Skin epidermis (tissue), 12 donors: Measurements from ENCODE around the gene C4orf50.

Source experiments
- H3K27ac ChIP-seq, 21 experiments: fragments of 200-600 bp; sonication (generic) in 11 of 21; one replicate each; pipeline ENCODE4 v1.5.0; 2020; ENCODE audit warnings: mild to moderate bottlenecking in 3 of 21, inconsistent platforms in 2 of 21, moderate library complexity in 2 of 21
- H3K4me3 ChIP-seq, 7 experiments: fragments of 200-600 bp; sonication (generic) in 2 of 7; one replicate each; pipeline ENCODE4 v1.5.0; 2020; ENCODE audit warnings: inconsistent platforms in 2 of 7, mild to moderate bottlenecking in 2 of 7, moderate library complexity in 1 of 7

The C4orf50 gene

DNA sequence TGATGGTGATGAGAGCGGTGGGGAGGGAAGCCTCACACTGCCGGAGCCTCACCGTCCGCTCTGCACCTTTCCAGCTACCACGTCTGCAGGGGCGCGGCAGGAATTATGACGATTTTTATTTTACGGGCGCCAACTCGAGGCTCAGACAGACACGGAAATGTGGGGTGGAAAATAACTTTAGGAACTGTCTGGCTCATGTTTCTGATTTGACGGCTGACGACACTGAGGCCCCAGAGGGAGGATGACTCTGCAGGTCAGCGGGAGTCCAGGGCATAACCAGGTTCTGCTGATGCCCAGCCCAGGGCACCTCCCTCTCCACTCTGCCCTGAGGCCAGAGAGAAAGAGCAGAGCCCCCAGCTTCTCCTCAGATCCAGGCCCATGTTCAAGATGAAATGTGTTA, 43.9 kb downstream of the C4orf50 start:
- Histone ChIP-seq H3K4me3 (no peak overlapping the region), H3K27ac (no peak overlapping the region)

DNA sequence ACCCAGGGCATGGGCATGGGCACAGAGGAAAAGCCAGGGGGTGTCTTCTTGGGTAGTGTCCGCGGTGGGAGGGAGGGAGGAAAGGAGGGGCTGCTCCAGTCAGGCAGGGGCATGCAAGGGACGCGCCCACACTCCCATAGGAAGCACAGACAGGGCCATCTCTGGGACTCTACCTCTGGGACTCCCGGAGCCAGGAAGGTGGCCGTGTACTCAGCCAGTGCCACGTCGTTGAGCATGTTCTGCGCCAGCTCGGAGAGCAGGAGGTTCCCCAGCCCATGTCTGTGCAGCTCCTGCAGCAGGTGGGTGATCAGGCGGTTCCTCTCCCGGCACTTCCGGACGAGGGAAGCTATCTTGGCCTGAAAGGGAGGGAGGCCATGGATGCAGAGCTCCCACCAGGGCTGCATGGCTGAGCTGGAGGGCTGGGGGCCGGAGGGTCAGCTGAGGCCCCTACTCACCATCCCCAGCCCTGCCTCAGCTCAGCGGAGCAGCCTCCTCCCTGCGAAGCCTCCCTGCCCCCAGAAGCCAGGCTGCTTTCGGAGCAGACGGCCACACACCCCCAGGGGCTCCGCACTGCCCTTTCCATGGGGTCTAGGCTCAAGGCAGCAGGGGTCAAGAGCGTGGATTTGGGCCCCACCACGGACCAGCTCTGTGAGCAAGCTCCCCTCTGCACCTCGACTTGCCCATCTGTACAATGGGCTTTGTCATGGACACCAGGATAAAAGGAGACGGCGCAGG, 44.6 kb downstream of the C4orf50 start:
- no peak overlapping the region for H3K4me3 ChIP-seq
- H3K27ac ChIP-seq, result no peak overlapping the region

DNA sequence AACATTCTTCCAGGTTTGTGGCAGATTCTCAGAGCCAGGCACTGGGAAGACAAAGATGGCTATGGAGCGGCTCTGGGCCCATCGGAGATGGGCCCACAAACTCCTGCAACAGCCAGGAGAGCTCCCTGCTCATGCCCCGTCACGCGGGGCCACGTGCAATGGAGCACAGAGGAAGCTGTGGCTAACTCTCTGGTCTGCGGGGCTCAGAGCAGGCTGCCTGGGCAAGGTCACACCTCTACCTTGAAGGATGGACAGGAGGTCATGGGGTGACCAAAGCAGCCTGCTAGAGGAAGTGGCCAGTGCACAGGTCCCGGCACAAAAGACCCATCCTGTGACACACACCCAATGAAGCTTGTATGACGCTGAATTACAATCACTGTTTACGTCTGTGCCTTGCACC, 45.2 kb downstream of the C4orf50 start:
- no peak overlapping the region for H3K4me3 ChIP-seq
- no peak overlapping the region for H3K27ac ChIP-seq

DNA sequence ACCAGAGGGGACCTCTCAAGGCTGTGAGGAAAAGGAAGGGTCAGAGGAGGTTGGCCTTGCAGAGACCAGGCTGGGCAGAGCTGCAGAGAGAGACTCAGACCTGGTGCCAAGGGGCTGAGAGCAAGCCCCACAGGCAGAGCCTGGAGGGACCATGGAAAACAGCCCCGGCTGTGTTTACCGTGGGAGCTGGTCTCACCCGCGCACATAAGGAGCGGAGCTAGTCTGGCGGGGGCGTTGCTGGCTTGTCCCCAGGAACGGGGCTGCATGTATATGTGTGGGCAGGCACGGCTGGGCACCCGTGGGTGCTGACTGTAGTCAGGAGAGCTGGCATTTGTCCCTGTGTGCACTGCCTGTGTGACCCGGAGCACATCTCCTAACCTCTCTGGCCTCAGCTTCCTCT, 45.7 kb downstream of the C4orf50 start:
- H3K27ac ChIP-seq, result no peak overlapping the region
- no peak overlapping the region for H3K4me3 ChIP-seq

DNA sequence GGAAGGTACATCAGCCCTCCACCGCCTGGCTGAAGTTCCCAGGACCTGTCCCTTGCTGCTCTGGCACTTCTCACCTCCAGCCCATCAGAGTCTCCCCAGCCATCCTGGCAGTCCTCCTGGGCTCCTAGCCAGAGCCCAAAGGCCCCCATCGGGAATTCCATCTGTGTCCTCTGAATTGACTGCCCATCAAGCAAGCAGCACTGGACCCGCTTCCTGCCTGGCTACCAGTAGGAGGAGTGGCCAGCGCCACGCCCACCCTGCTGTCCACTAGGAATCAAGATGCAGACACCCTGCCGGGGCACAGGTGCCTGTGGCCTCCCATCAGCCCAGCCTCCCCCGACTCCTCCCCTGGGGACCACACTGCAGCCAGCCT, 47.2 kb downstream of the C4orf50 start:
- no peak overlapping the region for H3K27ac ChIP-seq
- no peak overlapping the region for H3K4me3 ChIP-seq

DNA sequence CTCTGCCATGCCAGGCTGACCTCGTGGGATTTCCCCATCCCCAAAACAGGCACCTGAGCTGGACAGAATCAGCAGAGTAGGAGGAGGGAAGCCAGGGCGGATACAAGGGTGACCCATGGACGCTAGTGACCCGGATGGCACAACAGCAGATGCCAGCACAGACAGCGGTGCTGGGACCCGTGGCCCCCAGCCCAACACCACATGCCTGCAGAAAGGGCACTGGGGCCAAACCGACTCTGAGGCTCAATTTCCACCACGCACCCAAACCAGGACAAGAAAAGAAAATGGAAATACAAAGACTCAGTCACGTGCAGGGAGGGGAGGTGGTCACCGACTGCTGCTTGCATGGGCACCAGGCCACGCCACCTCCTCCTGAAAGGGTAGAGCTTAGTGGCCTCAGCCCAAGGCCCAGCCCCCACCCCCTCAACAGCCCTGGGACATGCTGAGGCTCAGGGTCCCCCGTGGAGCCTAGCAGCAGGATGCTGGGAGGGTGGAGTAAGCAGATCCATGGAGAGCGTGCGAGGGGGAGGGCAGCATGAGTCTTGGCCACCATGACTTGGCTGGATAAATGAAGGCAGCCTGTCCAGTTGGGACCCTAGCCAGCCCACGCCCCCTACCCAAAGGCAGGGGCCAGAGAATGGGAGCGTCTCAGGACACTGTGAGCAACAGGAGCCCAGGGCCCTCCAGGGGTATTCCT, 47.7 kb downstream of the C4orf50 start:
- Histone ChIP-seq H3K4me3 (no peak overlapping the region), H3K27ac (no peak overlapping the region)

DNA sequence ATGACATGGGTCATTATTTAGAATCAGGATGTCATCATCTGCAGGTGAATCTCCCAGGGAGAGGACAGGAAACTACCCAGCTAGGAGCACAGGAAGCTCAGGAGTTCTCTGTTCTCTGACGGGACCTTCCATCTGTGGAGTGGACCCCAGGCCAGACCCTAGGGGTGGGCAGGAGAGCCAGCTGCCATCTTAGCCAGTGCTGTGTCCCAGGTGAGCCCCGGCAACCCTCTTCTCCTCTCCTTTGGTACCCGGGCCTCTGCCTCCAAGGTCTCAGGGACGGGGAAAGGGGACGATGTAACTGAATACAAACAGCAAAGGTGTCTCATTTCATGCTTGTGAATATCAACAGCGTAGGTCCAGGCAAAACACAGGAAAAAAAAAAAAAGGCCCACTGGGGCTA, 48.5 kb downstream of the C4orf50 start:
- Histone ChIP-seq H3K27ac (no peak overlapping the region), H3K4me3 (no peak overlapping the region)

DNA sequence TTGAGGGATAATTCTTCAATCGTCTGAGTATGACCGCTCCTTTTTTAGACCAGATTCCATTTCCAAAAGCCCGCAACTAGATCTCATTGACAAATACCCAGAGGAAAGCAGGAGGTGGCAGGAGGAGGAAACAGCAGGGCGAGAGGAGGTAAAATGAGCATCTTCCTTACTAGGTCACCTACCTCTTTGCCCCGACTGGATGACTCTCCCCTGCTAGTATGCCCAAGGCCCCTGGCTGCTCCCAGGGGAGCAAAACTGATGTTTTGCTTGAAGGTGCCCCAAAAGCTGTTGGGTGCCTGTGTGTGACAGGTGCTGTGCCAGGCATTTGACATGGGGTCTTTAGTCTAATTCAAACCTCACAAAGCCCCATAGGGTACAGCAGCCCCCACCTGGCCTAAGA, 48.9 kb downstream of the C4orf50 start:
- Histone ChIP-seq H3K27ac (no peak overlapping the region), H3K4me3 (no peak overlapping the region)

DNA sequence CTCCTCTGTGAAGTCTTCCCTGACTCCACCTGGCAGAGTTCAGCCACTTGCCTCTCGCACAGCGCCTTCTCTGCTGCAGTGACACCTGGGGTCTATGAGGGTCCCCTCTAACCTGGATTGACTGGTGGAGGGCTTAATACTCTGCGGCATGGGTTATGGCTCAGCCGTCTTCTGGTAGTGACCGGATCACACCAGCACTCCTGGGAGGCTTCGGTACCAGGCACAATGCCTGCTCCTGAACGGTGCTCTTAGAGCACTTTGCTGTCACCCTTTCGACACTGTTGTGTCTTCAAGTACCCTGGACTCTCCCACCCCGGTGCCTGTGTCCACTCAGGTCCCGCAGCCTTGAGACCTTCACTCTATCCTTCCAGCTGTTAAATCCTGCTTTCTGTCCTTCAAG, 50.0 kb downstream of the C4orf50 start:
- H3K4me3 ChIP-seq, result no peak overlapping the region
- no peak overlapping the region for H3K27ac ChIP-seq

DNA sequence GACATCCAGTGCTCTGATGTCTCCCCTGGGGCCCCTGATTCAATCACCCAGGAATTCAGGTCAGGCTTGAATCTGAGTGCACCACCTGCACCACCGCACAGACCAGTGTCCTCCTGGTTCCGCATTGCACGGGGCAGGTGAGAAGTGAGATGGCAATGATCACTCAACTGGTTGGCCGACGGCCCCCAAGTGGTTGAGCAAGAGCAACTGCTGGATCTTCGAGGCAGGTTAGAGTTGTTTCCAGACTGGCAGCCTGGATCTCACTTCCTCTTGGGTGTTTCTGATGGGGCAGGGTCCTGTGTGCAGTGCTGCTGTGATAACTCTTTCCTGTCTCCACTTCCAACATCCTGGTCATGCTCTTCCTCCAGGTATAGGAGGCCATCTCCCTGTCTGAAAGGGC, 50.4 kb downstream of the C4orf50 start:
- Histone ChIP-seq H3K27ac (no peak overlapping the region), H3K4me3 (no peak overlapping the region)

DNA sequence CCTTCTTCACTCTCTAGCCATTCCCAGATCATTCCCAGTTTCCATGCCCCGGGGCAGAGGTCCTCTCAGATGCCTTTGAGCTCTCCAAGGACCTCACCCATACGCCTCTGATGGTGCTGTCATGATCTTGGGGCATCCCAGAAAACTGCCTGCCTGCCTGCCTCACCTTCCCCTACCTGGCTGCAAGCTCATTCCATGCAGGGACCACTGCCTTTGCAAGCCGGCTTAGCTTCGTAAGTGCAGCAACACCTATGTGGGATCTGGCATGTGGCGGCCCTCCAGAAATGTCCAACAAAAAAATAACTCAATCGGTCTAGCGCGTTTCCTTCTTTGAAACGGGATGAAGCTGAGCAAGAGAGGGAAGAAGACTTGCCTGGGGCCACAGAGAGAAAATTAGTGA, 53.0 kb downstream of the C4orf50 start:
- no peak overlapping the region for H3K4me3 ChIP-seq
- H3K27ac ChIP-seq, result no peak overlapping the region

DNA sequence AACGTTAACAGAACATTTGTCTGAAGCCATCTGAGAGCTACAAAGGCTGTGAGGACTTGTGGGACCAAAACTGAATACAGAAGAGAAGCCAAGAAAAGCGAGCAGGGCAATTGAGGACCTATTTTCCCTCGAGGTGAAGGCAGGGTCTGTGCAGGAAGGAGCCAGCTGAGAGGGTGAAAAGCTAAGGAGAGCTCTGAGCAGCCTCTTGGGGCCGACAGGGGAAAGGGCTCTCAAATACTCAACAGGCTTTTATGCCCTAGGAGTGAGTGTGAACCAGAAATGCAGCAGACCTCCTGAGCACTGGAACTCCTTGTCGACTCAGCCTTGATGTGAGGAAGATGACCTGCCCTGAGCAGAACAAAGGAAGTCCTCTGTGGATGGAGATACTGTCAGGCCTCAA, 54.2 kb downstream of the C4orf50 start:
- no peak overlapping the region for H3K27ac ChIP-seq

DNA sequence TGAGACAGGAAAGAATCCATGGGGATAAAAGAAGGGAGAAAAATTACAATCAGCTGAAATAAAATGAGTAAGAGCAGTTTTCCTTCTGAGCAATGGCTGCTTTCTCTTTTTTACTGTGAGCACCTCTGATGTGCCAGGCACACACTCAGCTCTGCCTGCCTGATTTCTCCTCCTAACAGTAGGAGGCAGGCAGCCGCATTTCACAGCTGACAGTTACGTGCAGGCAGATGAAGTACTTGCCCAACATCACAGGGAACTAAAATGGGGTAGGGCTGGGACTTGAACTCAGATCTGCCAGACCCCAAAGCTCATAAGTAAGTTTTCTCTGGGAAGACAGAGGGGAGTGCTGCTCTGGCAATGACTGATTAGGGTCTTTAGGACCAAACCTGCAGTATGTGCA, 54.6 kb downstream of the C4orf50 start:
- H3K4me3 ChIP-seq, result no peak overlapping the region
- no peak overlapping the region for H3K27ac ChIP-seq

More for the DNA sequence above, 54.2 kb downstream of the C4orf50 start:
- H3K4me3 ChIP-seq, result no peak overlapping the region

DNA sequence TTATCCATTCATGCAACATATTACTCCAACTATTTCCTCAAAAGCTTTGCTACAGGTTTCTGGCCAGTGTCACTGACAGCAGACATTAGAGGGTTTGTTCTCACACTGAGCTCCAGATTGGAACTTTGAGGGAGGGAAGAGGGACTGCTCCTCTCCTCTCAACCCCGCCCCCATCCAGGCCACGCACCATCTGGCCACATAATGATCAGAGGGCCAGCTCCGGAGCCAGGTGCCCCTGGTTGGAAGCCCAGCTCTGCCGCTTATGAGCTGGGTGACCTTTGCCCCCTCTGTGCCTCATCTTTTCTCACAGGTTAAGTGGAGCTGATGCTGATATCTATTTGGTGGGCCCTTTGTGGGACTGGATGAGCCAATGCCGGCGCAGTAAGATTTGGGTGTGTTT, 55.8 kb downstream of the C4orf50 start:
- no peak overlapping the region for H3K4me3 ChIP-seq
- no peak overlapping the region for H3K27ac ChIP-seq

DNA sequence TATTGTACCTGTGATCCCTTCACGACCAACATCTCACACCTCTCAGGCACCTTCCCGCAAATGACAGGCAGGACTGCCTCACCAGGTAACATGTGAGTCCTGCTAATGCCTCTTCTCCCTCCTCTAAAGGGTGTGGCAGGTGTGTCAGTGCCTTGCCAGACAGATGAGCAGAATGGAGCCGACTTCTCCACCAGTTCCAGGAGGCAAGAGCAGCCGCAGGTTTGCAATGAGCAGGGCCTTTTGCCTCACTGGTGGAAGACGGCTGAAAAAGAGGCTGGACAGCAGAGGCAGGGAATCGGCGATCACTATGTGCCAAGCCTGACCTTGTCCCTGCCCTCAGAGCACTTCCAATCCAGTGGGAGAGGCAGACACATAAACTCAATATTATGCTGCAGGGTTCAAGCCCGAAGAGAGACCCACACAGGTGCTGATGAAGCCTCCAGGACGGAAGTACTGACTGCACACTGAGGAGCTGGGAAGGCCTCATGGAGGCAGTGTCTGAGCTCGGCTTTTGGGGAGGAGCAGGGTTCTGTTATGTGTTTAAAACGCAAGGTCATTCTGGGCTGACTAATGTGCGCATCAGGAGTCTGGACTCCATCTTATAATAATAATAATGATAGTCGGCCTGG, 57.9 kb downstream of the C4orf50 start:
- H3K27ac ChIP-seq, result no peak overlapping the region
- H3K4me3 ChIP-seq, result no peak overlapping the region

DNA sequence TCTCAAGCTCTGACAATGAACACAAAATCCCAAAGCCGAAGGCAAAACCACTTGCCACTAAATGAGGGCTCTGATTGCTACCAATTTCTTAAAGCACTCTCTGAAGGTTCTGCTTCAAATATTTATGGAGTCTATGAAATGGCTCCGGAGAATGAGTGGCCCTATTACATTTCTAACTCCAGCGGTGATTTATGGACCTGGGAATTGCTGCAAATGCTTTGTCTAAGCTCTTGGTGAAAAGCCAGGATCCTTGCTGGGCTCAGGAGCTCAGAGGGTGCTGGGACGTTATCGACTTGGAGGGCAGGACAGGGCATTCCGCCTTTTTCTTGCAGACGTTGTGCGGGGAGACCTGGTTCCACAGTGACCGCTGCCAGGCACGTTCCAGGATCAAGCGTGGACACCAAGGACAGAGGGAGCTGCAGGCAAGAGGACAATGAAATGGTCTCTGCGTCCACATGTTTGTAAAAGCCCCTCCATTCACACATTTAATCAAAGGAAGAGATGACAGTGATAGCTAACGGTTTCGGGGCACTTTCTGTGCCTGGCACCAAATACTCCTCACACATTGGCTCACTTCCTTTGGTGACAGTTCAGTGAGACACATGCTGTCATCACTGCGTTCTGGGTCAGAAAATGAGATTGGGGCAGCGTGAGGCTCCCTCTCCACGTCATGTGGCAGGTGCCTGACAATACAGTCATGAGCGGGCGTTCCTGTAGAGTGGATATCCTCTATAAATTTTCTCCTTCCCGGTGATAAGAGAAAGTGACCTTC, 58.8 kb downstream of the C4orf50 start:
- no peak overlapping the region for H3K4me3 ChIP-seq
- no peak overlapping the region for H3K27ac ChIP-seq

DNA sequence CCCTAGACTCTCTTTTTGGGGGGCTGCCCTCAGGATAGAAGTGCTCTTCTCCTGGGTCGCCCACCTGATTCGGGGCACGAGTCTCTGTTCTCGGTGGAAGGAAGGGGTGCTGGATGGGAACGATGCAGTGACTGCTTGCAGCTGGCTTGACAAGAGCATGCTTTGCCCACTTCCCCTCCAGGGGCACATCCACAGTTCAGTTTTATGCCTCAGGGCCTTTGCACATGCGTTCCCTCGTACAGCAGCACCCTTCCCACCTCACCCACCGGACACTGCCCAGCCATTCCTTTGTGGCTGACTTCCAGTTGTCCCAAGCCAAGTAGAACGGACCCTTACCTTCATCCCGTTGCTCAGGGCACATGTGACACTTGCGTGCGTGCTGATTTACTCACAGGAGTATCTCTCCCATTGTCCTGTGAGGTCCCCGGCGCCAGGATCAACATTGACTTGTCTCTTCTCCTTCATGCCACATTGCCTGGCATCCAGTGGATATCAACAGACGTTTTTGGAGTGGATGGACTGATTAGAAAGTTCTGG, 60.0 kb downstream of the C4orf50 start:
- Histone ChIP-seq H3K27ac (no peak overlapping the region), H3K4me3 (no peak overlapping the region)

DNA sequence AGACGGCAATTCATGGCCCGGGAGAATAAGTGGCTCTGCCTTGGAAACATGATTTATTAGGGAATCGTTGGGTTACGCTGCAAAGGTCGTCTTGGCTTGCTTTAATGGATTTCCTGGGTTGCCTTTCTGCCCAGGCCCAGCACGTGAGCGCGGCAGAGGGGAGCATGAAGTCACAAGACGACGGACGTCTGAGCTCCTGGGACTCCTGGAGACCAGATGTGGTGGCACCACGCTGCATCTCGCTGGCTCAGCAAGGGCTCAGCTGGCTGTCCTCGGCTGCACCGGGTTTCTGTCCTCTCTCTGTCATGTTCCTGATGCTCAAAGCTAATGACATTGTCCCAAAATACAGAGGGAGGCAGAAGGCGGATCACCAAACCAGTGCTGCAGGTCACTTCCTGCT, 61.2 kb downstream of the C4orf50 start:
- no peak overlapping the region for H3K4me3 ChIP-seq
- H3K27ac ChIP-seq, result no peak overlapping the region

DNA sequence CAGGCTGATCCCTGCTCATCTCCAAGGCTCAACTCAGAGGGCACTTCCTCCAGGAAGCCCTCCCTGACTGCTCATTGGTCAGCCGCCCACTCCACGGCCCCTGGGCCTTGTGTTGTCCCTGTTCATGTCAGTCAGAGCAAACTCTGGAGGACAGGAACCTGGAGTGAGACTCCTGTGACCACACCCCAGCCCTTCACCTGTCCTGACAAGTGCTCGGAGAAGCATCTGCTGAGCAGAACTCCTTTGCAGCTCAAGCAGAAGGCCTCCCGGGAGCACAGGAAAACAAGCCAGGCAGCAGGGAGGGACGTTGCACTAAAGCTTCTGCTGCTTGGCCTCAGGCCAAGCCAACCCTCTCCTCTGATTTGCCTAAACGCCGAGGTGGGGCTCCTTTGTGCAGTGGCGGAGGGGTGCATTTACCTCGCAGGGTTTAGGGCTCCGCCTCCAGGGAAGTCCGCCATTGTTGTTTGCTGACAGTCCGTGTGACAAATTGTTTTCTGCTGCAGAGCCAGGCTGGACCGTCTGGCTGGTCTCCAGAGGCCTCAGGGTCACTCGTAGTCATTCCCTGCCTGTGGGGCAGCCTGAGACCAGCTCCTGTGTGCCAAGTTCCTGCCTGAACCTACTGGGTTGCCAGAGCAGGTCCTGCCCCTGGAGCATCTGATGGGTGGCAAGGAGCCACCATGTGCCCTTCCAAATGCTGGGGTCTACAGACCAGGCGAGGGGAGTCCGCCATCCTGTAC, 61.8 kb downstream of the C4orf50 start:
- Histone ChIP-seq H3K27ac (no peak overlapping the region), H3K4me3 (no peak overlapping the region)

DNA sequence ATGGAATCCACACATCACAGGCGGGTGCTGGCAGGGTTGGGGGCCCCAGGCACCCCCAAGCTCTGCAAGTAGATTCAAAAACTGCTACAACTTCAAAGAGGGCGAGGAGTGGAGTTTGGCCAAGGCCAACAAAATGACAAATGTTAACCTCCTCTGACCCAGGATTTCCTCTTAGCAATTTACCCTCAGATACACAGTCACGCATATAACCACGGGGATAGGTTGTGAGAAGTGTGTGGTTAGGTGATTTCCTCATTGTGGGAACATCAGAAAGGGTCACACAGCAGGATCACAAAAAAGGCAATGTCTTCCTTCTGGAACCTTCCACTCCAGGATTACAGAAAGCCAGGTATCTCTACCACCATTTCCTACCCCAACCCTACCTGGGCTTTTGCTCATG, 62.4 kb downstream of the C4orf50 start:
- no peak overlapping the region for H3K4me3 ChIP-seq
- H3K27ac ChIP-seq, result no peak overlapping the region
